Posterior cingulate gyrus (tissue), 11 donors: ENCODE data around the gene COL18A1.
"Not testable (repeated sequence)": the region's sequence is repeated elsewhere in the genome, so short reads cannot be mapped to it uniquely, and the experiment has no call there.

Experiments used
- DNase-seq, 10 donors: peaks; one replicate each; pipeline versions ENCODE4 v3.0.0 to v3.0.0-alpha.2; 2020 to 2021; ENCODE audit warnings: mixed read lengths in 3 of 10
- intact Hi-C: fragments of 100-400 bp; cut with DNase I; formaldehyde crosslinking; loops from one replicate; pipeline ENCODE4 v1.15.1; 2023

The COL18A1 gene

GRCh38 chr21:45496151-45496967 lies 91.4 kb downstream of the COL18A1 start:
- intact Hi-C loops, result no loop called here
- DNase-seq, result peak in 4 of 10 donors; percentile 7 to 81 (median 74)

- peak in 4 of 10 donors; percentile 19 to 77 (median 70) for DNase-seq
- intact Hi-C loops, result no loop called here
Measured at GRCh38 chr21:45496968-45497845, 92.2 kb downstream of the COL18A1 start.

GRCh38 chr21:45497846-45498645 lies 93.1 kb downstream of the COL18A1 start:
- DNase-seq, result peak in 4 of 10 donors; percentile 9 to 59 (median 44)

GRCh38 chr21:45498646-45499000 lies 93.7 kb downstream of the COL18A1 start:
- intact Hi-C loops, result no loop called here
- DNase-seq, result peak in 1 of 10 donors; percentile 62

More at GRCh38 chr21:45497846-45498645, 93.1 kb downstream of the COL18A1 start:
- intact Hi-C loops, result no loop called here

- intact Hi-C loops, result no loop called here
- DNase-seq, result peak in 4 of 10 donors; percentile 16 to 52 (median 36)
Measured at GRCh38 chr21:45499201-45499750, 94.3 kb downstream of the COL18A1 start.

- intact Hi-C loops, result no loop called here
- DNase-seq, result peak in 3 of 10 donors; percentile 13 to 41 (median 40)
Measured at GRCh38 chr21:45499970-45500577, 95.1 kb downstream of the COL18A1 start.

GRCh38 chr21:45501081-45502005 lies 96.4 kb downstream of the COL18A1 start:
- intact Hi-C loops, result not testable (repeated sequence)
- peak in 5 of 10 donors; percentile 2 to 61 (median 38) for DNase-seq

GRCh38 chr21:45502006-45502345 lies 97.0 kb downstream of the COL18A1 start:
- peak in 5 of 10 donors; percentile 2 to 74 (median 43) for DNase-seq
- intact Hi-C loops, result no loop called here

GRCh38 chr21:45502600-45502999 lies 97.6 kb downstream of the COL18A1 start:
- peak in 4 of 10 donors; percentile 0 to 62 (median 23) for DNase-seq
- intact Hi-C loops, result no loop called here

- DNase-seq, intact Hi-C loops: not testable (repeated sequence)
Measured at GRCh38 chr21:45503226-45503625, 98.3 kb downstream of the COL18A1 start.

GRCh38 chr21:45504021-45504515 lies 99.1 kb downstream of the COL18A1 start:
- DNase-seq, result peak in 5 of 10 donors; percentile 5 to 72 (median 47)

GRCh38 chr21:45504516-45505415 lies 99.8 kb downstream of the COL18A1 start:
- intact Hi-C loops, result no loop called here
- peak in 5 of 10 donors; percentile 5 to 75 (median 64) for DNase-seq

More at GRCh38 chr21:45504021-45504515, 99.1 kb downstream of the COL18A1 start:
- intact Hi-C loops, result no loop called here

GRCh38 chr21:45505416-45506021 lies 100.6 kb downstream of the COL18A1 start:
- intact Hi-C loops, result no loop called here
- peak in 5 of 10 donors; percentile 5 to 81 (median 50) for DNase-seq

- intact Hi-C loops, result no loop called here
- DNase-seq, result peak in 4 of 10 donors; percentile 26 to 70 (median 48)
Measured at GRCh38 chr21:45506241-45506817, 101.4 kb downstream of the COL18A1 start.

- peak in 5 of 10 donors; percentile 4 to 67 (median 50) for DNase-seq
- intact Hi-C loops, result no loop called here
Measured at GRCh38 chr21:45506836-45507522, 102.0 kb downstream of the COL18A1 start.

GRCh38 chr21:45507523-45507875 lies 102.5 kb downstream of the COL18A1 start:
- peak in 4 of 10 donors; percentile 1 to 62 (median 42) for DNase-seq
- intact Hi-C loops, result no loop called here
